A549 (cell line): ENCODE results near the gene KPNA3.
"Not testable (repeated sequence)": the region's sequence is repeated elsewhere in the genome, so short reads cannot be mapped to it uniquely, and the experiment has no call there.

Experiments used
- BHLHE40 ChIP-seq: IDR thresholded peaks from 2 replicates; pipeline ENCODE4 v1.6.1; 2012; ENCODE audit warnings: low read depth, low read length, inconsistent platforms
- CHD2 ChIP-seq: fragments of 150-350 bp; IDR thresholded peaks from 2 replicates; pipeline ENCODE4 v1.6.1; 2014; ENCODE audit warnings: low read length; ENCODE audit not compliant: partially characterized antibody
- EP300 ChIP-seq, 2 experiments: fragments of >200 bp; sonication (Bioruptor Twin); formaldehyde crosslinking; IDR thresholded peaks; 2 replicates in 1 of 2; 3 replicates in 1 of 2; pipeline ENCODE4 v1.6.1; 2016 to 2017
- FOSL2 ChIP-seq, 2 experiments: fragments of 450-650 bp in 1 of 2; fragments of >200 bp in 1 of 2; sonication (Bioruptor Twin) in 1 of 2; formaldehyde crosslinking; IDR thresholded peaks; 2 replicates each; pipeline versions ENCODE4 v1.5.0 to v1.6.1; 2016 to 2020; ENCODE audit warnings: mild to moderate bottlenecking in 1 of 2, moderate library complexity in 1 of 2
- HOXB13 ChIP-seq: fragments of 250-450 bp; sonication (Bioruptor Pico); IDR thresholded peaks from 2 replicates; pipeline ENCODE4 v1.5.0; 2020; ENCODE audit warnings: low read depth, mild to moderate bottlenecking, moderate library complexity
- MYC ChIP-seq: IDR thresholded peaks from 2 replicates; pipeline ENCODE4 v1.6.1; 2012; ENCODE audit warnings: mild to moderate bottlenecking, inconsistent platforms, low read length, improper control_type of control experiment, borderline replicate concordance
- POLR2AphosphoS2 ChIP-seq: conservative IDR thresholded peaks from 2 replicates; pipeline ENCODE4 v1.6.1; 2012; ENCODE audit warnings: low read length, improper control_type of control experiment, inconsistent platforms
- RCOR1 ChIP-seq: fragments of 150-350 bp; IDR thresholded peaks from 2 replicates; pipeline ENCODE4 v1.6.1; 2014; ENCODE audit warnings: antibody characterized with exemption, low read length, low read depth
- TF ChIP-seq, protein P1 (sequence below): fragments of >200 bp; sonication (Bioruptor Twin); formaldehyde crosslinking; IDR thresholded peaks from 3 replicates; pipeline ENCODE4 v1.5.1; 2016
- TF ChIP-seq, protein P2 (sequence below): fragments of 450-650 bp; IDR thresholded peaks from 2 replicates; pipeline ENCODE4 v1.6.1; 2014; ENCODE audit warnings: antibody characterized with exemption
- TF ChIP-seq, protein P3 (sequence below): fragments of 200-600 bp; sonication (generic); IDR thresholded peaks from 2 replicates; pipeline ENCODE4 v1.6.1; 2016; ENCODE audit warnings: antibody characterized with exemption, mild to moderate bottlenecking, moderate library complexity

DNA sequence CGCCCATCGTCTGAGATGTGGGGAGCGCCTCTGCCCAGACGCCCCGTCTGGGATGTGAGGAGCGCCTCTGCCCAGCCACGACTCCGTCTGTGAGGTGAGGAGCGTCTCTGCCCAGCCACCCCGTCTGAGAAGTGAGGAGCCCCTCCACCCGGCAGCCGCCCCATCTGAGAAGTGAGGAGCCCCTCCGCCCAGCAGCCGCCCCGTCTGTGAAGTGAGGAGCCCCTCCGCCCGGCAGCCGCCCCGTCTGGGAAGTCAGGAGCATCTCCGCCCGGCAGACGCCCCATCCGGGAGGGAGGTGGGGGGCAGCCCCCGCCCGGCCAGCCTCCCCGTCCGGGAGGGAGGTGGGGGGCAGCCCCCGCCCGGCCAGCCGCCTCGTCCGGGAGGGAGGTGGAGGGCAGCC, 30.7 kb downstream of the KPNA3 start:
- not testable (repeated sequence) for TF ChIP-seq MYC; EP300 (IDR thresholded peaks at IDR 0.05); CHD2; POLR2AphosphoS2; FOSL2 (IDR thresholded peaks at IDR 0.05); FOSL2 (CRISPR knock-in tag; IDR thresholded peaks at IDR 0.05); RCOR1; BHLHE40; HOXB13 (CRISPR knock-in tag)
- TF ChIP-seq, protein P1, sequence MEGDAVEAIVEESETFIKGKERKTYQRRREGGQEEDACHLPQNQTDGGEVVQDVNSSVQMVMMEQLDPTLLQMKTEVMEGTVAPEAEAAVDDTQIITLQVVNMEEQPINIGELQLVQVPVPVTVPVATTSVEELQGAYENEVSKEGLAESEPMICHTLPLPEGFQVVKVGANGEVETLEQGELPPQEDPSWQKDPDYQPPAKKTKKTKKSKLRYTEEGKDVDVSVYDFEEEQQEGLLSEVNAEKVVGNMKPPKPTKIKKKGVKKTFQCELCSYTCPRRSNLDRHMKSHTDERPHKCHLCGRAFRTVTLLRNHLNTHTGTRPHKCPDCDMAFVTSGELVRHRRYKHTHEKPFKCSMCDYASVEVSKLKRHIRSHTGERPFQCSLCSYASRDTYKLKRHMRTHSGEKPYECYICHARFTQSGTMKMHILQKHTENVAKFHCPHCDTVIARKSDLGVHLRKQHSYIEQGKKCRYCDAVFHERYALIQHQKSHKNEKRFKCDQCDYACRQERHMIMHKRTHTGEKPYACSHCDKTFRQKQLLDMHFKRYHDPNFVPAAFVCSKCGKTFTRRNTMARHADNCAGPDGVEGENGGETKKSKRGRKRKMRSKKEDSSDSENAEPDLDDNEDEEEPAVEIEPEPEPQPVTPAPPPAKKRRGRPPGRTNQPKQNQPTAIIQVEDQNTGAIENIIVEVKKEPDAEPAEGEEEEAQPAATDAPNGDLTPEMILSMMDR: not testable (repeated sequence)
- TF ChIP-seq, protein P2, sequence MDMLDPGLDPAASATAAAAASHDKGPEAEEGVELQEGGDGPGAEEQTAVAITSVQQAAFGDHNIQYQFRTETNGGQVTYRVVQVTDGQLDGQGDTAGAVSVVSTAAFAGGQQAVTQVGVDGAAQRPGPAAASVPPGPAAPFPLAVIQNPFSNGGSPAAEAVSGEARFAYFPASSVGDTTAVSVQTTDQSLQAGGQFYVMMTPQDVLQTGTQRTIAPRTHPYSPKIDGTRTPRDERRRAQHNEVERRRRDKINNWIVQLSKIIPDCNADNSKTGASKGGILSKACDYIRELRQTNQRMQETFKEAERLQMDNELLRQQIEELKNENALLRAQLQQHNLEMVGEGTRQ: not testable (repeated sequence)
- TF ChIP-seq, protein P3, sequence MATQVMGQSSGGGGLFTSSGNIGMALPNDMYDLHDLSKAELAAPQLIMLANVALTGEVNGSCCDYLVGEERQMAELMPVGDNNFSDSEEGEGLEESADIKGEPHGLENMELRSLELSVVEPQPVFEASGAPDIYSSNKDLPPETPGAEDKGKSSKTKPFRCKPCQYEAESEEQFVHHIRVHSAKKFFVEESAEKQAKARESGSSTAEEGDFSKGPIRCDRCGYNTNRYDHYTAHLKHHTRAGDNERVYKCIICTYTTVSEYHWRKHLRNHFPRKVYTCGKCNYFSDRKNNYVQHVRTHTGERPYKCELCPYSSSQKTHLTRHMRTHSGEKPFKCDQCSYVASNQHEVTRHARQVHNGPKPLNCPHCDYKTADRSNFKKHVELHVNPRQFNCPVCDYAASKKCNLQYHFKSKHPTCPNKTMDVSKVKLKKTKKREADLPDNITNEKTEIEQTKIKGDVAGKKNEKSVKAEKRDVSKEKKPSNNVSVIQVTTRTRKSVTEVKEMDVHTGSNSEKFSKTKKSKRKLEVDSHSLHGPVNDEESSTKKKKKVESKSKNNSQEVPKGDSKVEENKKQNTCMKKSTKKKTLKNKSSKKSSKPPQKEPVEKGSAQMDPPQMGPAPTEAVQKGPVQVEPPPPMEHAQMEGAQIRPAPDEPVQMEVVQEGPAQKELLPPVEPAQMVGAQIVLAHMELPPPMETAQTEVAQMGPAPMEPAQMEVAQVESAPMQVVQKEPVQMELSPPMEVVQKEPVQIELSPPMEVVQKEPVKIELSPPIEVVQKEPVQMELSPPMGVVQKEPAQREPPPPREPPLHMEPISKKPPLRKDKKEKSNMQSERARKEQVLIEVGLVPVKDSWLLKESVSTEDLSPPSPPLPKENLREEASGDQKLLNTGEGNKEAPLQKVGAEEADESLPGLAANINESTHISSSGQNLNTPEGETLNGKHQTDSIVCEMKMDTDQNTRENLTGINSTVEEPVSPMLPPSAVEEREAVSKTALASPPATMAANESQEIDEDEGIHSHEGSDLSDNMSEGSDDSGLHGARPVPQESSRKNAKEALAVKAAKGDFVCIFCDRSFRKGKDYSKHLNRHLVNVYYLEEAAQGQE: not testable (repeated sequence)
